A673 (cell line): ENCODE data around the gene NUP107. TPM values are rescaled to one million over a fixed set of nuclear protein-coding genes. Genes with fewer than 3 reads are reported as not detected.

Source experiments
- BruUV-seq: library from RNA; stranded (reverse); fragments of 400-500 nt; replicated peaks from 2 replicates; lab custom pipeline; 2021; lab: Mats Ljungman, UMichigan
- CTCF ChIA-PET: fragments of 300-600 bp; sonication (Branson Sonifier 250); formaldehyde crosslinking; loops from one replicate; lab custom pipeline; 2022; ENCODE audit warnings: antibody characterized with exemption; lab: Charles Lee
- POLR2A ChIA-PET: fragments of 300-600 bp; sonication (Branson Sonifier 250); formaldehyde crosslinking; loops from one replicate; lab custom pipeline; 2022; ENCODE audit warnings: antibody characterized with exemption; ENCODE audit not compliant: low non-redundant PET; lab: Charles Lee
- DNase-seq: peaks from one replicate; pipeline ENCODE4 v3.0.0-alpha.2; 2015; ENCODE audit warnings: low spot score
- H3K27ac ChIP-seq: fragments of 200-600 bp; sonication (generic); 2 replicates; pipeline ENCODE4 v1.5.1; 2016; ENCODE audit warnings: mixed run types, low read depth, mild to moderate bottlenecking, mixed read lengths, antibody characterized with exemption, low read length; ENCODE audit not compliant: poor library complexity, severe bottlenecking
- H3K27me3 ChIP-seq: fragments of 200-600 bp; sonication (generic); replicated peaks from 2 replicates; pipeline ENCODE4 v1.6.1; 2017; ENCODE audit warnings: mixed run types, low read depth, mild to moderate bottlenecking, mixed read lengths, antibody characterized with exemption, low read length; ENCODE audit not compliant: insufficient read depth, poor library complexity
- H3K36me3 ChIP-seq: fragments of 200-600 bp; sonication (generic); 2 replicates; pipeline ENCODE4 v1.6.1; 2016; ENCODE audit warnings: mixed run types, mild to moderate bottlenecking, mixed read lengths, antibody characterized with exemption, low read length; ENCODE audit not compliant: insufficient read depth, poor library complexity, severe bottlenecking
- H3K4me1 ChIP-seq: fragments of 200-600 bp; sonication (generic); 2 replicates; pipeline ENCODE4 v1.6.1; 2017; ENCODE audit warnings: mixed run types, mild to moderate bottlenecking, mixed read lengths, antibody characterized with exemption, low read length; ENCODE audit not compliant: insufficient read depth, poor library complexity, severe bottlenecking
- H3K4me3 ChIP-seq: fragments of 200-600 bp; sonication (generic); 2 replicates; pipeline ENCODE4 v1.5.1; 2016; ENCODE audit warnings: low read depth, mixed run types, mild to moderate bottlenecking, mixed read lengths, low read length; ENCODE audit not compliant: poor library complexity, severe bottlenecking
- H3K9me3 ChIP-seq: fragments of 200-600 bp; sonication (generic); 2 replicates; pipeline ENCODE4 v1.6.1; 2016; ENCODE audit warnings: mixed run types, low read depth, mild to moderate bottlenecking, mixed read lengths, antibody characterized with exemption, low read length; ENCODE audit not compliant: poor library complexity, severe bottlenecking
- EZH2 ChIP-seq: fragments of 200-600 bp; sonication (generic); IDR thresholded peaks from 2 replicates; pipeline ENCODE4 v1.6.1; 2017; ENCODE audit warnings: borderline replicate concordance, low read depth, mild to moderate bottlenecking, mixed read lengths, antibody characterized with exemption, low read length; ENCODE audit not compliant: poor library complexity, severe bottlenecking
- intact Hi-C: fragments of 100-400 bp; cut with micrococcal nuclease; formaldehyde crosslinking; loops from one replicate; pipeline ENCODE4 v1.10.0; 2022; ENCODE audit not compliant: unreplicated experiment
- total RNA-seq: library from RNA; stranded (reverse); gene quantifications from 2 replicates; pipeline ENCODE4 v1.2.3, GENCODE V29; 2021
- TF ChIP-seq, protein P1 (sequence below): fragments of 300-800, 200-600 bp; sonication (generic); conservative IDR thresholded peaks from 2 replicates; pipeline ENCODE4 v1.5.1; 2017; ENCODE audit warnings: low read depth, mild to moderate bottlenecking, antibody characterized with exemption, low read length, moderate library complexity, mixed read lengths

NUP107 gene
- total RNA-seq, 1 experiment from 2014 or later: 127 TPM

GRCh38 chr12:68646484-68646883 lies 40.3 kb upstream of the NUP107 start:
- CTCF ChIA-PET: no interaction called here
- Histone ChIP-seq H3K9me3 (no peaks in the 10 kb centered on the region), H3K4me1 (no peaks in the 10 kb centered on the region), H3K27me3 (no peaks in the 10 kb centered on the region), H3K36me3 (peaks cover 6% of the 10 kb centered on the region), H3K4me3 (no peak overlapping the region), H3K27ac (no peak overlapping the region)
- no peak for DNase-seq
- intact Hi-C loops: no loop called here
- TF ChIP-seq, protein P1, sequence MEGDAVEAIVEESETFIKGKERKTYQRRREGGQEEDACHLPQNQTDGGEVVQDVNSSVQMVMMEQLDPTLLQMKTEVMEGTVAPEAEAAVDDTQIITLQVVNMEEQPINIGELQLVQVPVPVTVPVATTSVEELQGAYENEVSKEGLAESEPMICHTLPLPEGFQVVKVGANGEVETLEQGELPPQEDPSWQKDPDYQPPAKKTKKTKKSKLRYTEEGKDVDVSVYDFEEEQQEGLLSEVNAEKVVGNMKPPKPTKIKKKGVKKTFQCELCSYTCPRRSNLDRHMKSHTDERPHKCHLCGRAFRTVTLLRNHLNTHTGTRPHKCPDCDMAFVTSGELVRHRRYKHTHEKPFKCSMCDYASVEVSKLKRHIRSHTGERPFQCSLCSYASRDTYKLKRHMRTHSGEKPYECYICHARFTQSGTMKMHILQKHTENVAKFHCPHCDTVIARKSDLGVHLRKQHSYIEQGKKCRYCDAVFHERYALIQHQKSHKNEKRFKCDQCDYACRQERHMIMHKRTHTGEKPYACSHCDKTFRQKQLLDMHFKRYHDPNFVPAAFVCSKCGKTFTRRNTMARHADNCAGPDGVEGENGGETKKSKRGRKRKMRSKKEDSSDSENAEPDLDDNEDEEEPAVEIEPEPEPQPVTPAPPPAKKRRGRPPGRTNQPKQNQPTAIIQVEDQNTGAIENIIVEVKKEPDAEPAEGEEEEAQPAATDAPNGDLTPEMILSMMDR: no peak
- TF ChIP-seq EZH2: no peak
- POLR2A ChIA-PET: no interaction called here
- no TSS peak for BruUV-seq

GRCh38 chr12:68647507-68647906 lies 39.3 kb upstream of the NUP107 start:
- ChIA-PET CTCF (no interaction called here), POLR2A (interaction anchor here (0.6 kb wide), 1 partner anchor 372 kb away, joined by 4 read pairs; no protein-coding TSS in a partner anchor)

GRCh38 chr12:68648179-68648578 lies 38.6 kb upstream of the NUP107 start:
- no peaks in the 10 kb centered on the region for H3K4me1 ChIP-seq
- no peaks in the 10 kb centered on the region for H3K27me3 ChIP-seq
- no peak overlapping the region for H3K4me3 ChIP-seq
- no peak for TF ChIP-seq EZH2
- TF ChIP-seq, protein P1: no peak
- ChIA-PET CTCF (no interaction called here), POLR2A (no interaction called here)
- intact Hi-C loops: no loop called here
- H3K36me3 ChIP-seq: peaks cover 14% of the 10 kb centered on the region
- H3K27ac ChIP-seq: no peak overlapping the region
- no TSS peak for BruUV-seq
- H3K9me3 ChIP-seq: no peaks in the 10 kb centered on the region
- no peak for DNase-seq

More at GRCh38 chr12:68647507-68647906, 39.3 kb upstream of the NUP107 start:
- no peaks in the 10 kb centered on the region for H3K27me3 ChIP-seq
- TF ChIP-seq, protein P1: no peak
- H3K36me3 ChIP-seq: peaks cover 14% of the 10 kb centered on the region
- no peak overlapping the region for H3K27ac ChIP-seq
- no peak overlapping the region for H3K4me3 ChIP-seq
- H3K4me1 ChIP-seq: no peaks in the 10 kb centered on the region
- BruUV-seq: no TSS peak
- H3K9me3 ChIP-seq: no peaks in the 10 kb centered on the region
- DNase-seq: no peak
- intact Hi-C loops: no loop called here
